ENCODE measurements around the gene DCK.

GRCh38 chr4:71008196-71008595 is 14.7 kb downstream of the DCK start:
- no peak for TF ChIP-seq CTCF (IDR thresholded peaks at IDR 0.05)
- TF ChIP-seq POLR2A (IDR thresholded peaks at IDR 0.05) = no peak
